ENCODE measurements around the gene UBN1.

GRCh38 chr16:4886151-4886550 lies 38.9 kb downstream of the UBN1 start:
- no peak for TF ChIP-seq CTCF (optimal IDR thresholded peaks at IDR 0.05 in 1 of 3, IDR thresholded peaks at IDR 0.05 in 1 of 3, conservative IDR thresholded peaks at IDR 0.05 in 1 of 3; ENCODE audit: extremely low read depth in 1 of 3, insufficient read depth in 2 of 3, low read length in 3 of 3)
- no peak for TF ChIP-seq EZH2 (IDR thresholded peaks at IDR 0.05; ENCODE audit: low read length)
